Mesenchymal stem cell (in vitro differentiated cells and primary cell): ENCODE measurements around the gene MSH3.

Experiments
- DNase-seq: peaks from one replicate; pipeline ENCODE4 v3.0.0-alpha.2; 2013
- H2AFZ ChIP-seq: one replicate; pipeline ENCODE4 v1.6.1; 2013; ENCODE audit warnings: low read depth, mild to moderate bottlenecking, control low read depth, inconsistent platforms, low read length, moderate library complexity
- H2AK5ac ChIP-seq: 2 replicates; pipeline ENCODE4 v1.6.1; 2013; ENCODE audit warnings: low read length, moderate library complexity, mild to moderate bottlenecking, inconsistent platforms; ENCODE audit not compliant: severe bottlenecking
- H2BK120ac ChIP-seq: one replicate; pipeline ENCODE4 v1.6.1; 2013; ENCODE audit warnings: low read depth, mild to moderate bottlenecking, inconsistent platforms, low read length, moderate library complexity
- H2BK12ac ChIP-seq, 2 experiments: one replicate each; pipeline ENCODE4 v1.6.1; 2013; ENCODE audit warnings: inconsistent platforms in 2 of 2, low read length in 2 of 2, mild to moderate bottlenecking in 2 of 2, moderate library complexity in 2 of 2, control low read depth in 1 of 2
- H2BK15ac ChIP-seq: one replicate; pipeline ENCODE4 v1.6.1; 2013; ENCODE audit warnings: mild to moderate bottlenecking, low read depth, inconsistent platforms; ENCODE audit not compliant: poor library complexity, severe bottlenecking
- H2BK5ac ChIP-seq: 2 replicates; pipeline ENCODE4 v1.6.1; 2013; ENCODE audit warnings: low read depth, mild to moderate bottlenecking, low read length, control low read depth, inconsistent platforms; ENCODE audit not compliant: poor library complexity, severe bottlenecking
- H3K14ac ChIP-seq, 2 experiments: one replicate each; pipeline ENCODE4 v1.6.1; 2013; ENCODE audit warnings: inconsistent platforms in 2 of 2, low read length in 2 of 2, control low read depth in 1 of 2, mild to moderate bottlenecking in 1 of 2, moderate library complexity in 1 of 2
- H3K18ac ChIP-seq, 2 experiments: one replicate each; pipeline ENCODE4 v1.6.1; 2013; ENCODE audit warnings: inconsistent platforms in 2 of 2, low read length in 2 of 2, control low read depth in 1 of 2, low read depth in 1 of 2, mild to moderate bottlenecking in 1 of 2
- H3K23ac ChIP-seq, 2 experiments: one replicate each; pipeline ENCODE4 v1.6.1; 2013; ENCODE audit warnings: inconsistent platforms in 2 of 2, low read length in 2 of 2, mild to moderate bottlenecking in 2 of 2, moderate library complexity in 2 of 2, control low read depth in 1 of 2
- H3K27ac ChIP-seq: 2 replicates; pipeline ENCODE4 v1.5.1; 2013; ENCODE audit warnings: mild to moderate bottlenecking, moderate library complexity, low read length, control low read depth, inconsistent platforms; ENCODE audit not compliant: poor library complexity, severe bottlenecking
- H3K27me3 ChIP-seq, 2 experiments: 2 replicates each; pipeline versions ENCODE4 v1.6.1 to v1.7.0; 2013; ENCODE audit warnings: low read length in 2 of 2, mild to moderate bottlenecking in 2 of 2, moderate library complexity in 2 of 2, control low read depth in 1 of 2, inconsistent platforms in 1 of 2; ENCODE audit not compliant: control insufficient read depth in 1 of 2, insufficient read depth in 1 of 2
- H3K36me3 ChIP-seq, 2 experiments: 2 replicates each; pipeline versions ENCODE4 v1.6.1 to v1.7.0; 2013; ENCODE audit warnings: low read length in 2 of 2, control low read depth in 1 of 2, inconsistent platforms in 1 of 2, low read depth in 1 of 2, mild to moderate bottlenecking in 1 of 2; ENCODE audit not compliant: insufficient read depth in 2 of 2, control insufficient read depth in 1 of 2
- H3K4ac ChIP-seq, 2 experiments: one replicate each; pipeline ENCODE4 v1.6.1; 2013; ENCODE audit warnings: inconsistent platforms in 2 of 2, low read length in 2 of 2, mild to moderate bottlenecking in 2 of 2, moderate library complexity in 2 of 2, control low read depth in 1 of 2, low read depth in 1 of 2
- H3K4me1 ChIP-seq: 2 replicates; pipeline ENCODE4 v1.6.1; 2013; ENCODE audit warnings: low read depth, low read length, control low read depth; ENCODE audit not compliant: control insufficient read depth, insufficient read depth
- H3K4me2 ChIP-seq: 2 replicates; pipeline ENCODE4 v1.6.1; 2013; ENCODE audit warnings: low read length, mild to moderate bottlenecking, inconsistent platforms; ENCODE audit not compliant: poor library complexity, severe bottlenecking
- H3K4me3 ChIP-seq, 2 experiments: 2 replicates each; pipeline versions ENCODE4 v1.5.1 to v1.7.0; 2013; ENCODE audit warnings: low read length in 2 of 2, mild to moderate bottlenecking in 2 of 2, control low read depth in 1 of 2, low read depth in 1 of 2; ENCODE audit not compliant: insufficient read depth in 1 of 2
- H3K79me1 ChIP-seq: replicated peaks from 2 replicates; pipeline ENCODE4 v1.6.1; 2013; ENCODE audit warnings: mild to moderate bottlenecking, control low read depth, low read length, inconsistent platforms; ENCODE audit not compliant: poor library complexity, severe bottlenecking
- H3K9ac ChIP-seq: 2 replicates; pipeline ENCODE4 v1.7.0; 2013; ENCODE audit warnings: mild to moderate bottlenecking, low read length, moderate library complexity
- H3K9me3 ChIP-seq: 2 replicates; pipeline ENCODE4 v1.7.0; 2013; ENCODE audit warnings: mild to moderate bottlenecking, low read length; ENCODE audit not compliant: control insufficient read depth
- H4K8ac ChIP-seq: one replicate; pipeline ENCODE4 v1.6.1; 2013; ENCODE audit warnings: inconsistent platforms, mild to moderate bottlenecking, low read length, moderate library complexity
- H4K91ac ChIP-seq: one replicate; pipeline ENCODE4 v1.6.1; 2013; ENCODE audit warnings: mild to moderate bottlenecking, low read length, inconsistent platforms
- WGBS: methylation state at CpG from one replicate; pipeline ENCODE4 v1.1.7; 2013; ENCODE audit warnings: mixed read lengths; 5-methylcytosine and 5-hydroxymethylcytosine counted together

The MSH3 gene

GRCh38 chr5:80609692-80610091 lies 44.8 kb upstream of the MSH3 start:
- no peak overlapping the region for H3K4me3 ChIP-seq
- H3K27ac ChIP-seq, result no peak overlapping the region
- DNase-seq, result no peak
- H4K91ac ChIP-seq, result no peak overlapping the region
- no peaks in the 10 kb centered on the region for H3K36me3 ChIP-seq
- no peak overlapping the region for H3K9ac ChIP-seq
- no peak overlapping the region for H2BK120ac ChIP-seq
- peaks cover 5% of the 10 kb centered on the region for H3K9me3 ChIP-seq
- H2BK15ac ChIP-seq, result no peak overlapping the region
- whole genome bisulfite sequencing, result no CpG with 5 or more reads among the region's 1 CpG
- no peak overlapping the region for H3K14ac ChIP-seq
- no peaks in the 10 kb centered on the region for H3K27me3 ChIP-seq
- no peaks in the 10 kb centered on the region for H3K4me1 ChIP-seq
- no peak overlapping the region for H2AK5ac ChIP-seq
- H3K4me2 ChIP-seq, result no peak overlapping the region
- no peak overlapping the region for H3K4ac ChIP-seq
- no peaks in the 10 kb centered on the region for H3K79me1 ChIP-seq
- H2BK5ac ChIP-seq, result no peak overlapping the region
- H2AFZ ChIP-seq, result no peak overlapping the region
- H2BK12ac ChIP-seq, result no peak overlapping the region
- H3K18ac ChIP-seq, result no peak overlapping the region
- H3K23ac ChIP-seq, result no peak overlapping the region
- H4K8ac ChIP-seq, result no peak overlapping the region

- H2AFZ ChIP-seq, result no peak overlapping the region
- 94% methylated on average over 17 of the region's 17 CpGs for WGBS
These were observed 39.1 kb upstream of the MSH3 start for GRCh38 chr5:80615266-80615914.

GRCh38 chr5:80618438-80618837 lies 36.0 kb upstream of the MSH3 start:
- H4K91ac ChIP-seq, result no peak overlapping the region
- no peak overlapping the region for H3K4me3 ChIP-seq
- no peaks in the 10 kb centered on the region for H3K36me3 ChIP-seq
- no peaks in the 10 kb centered on the region for H3K79me1 ChIP-seq
- no peak overlapping the region for H3K9ac ChIP-seq
- no peak overlapping the region for H2BK12ac ChIP-seq
- H3K27me3 ChIP-seq, result no peaks in the 10 kb centered on the region
- H3K27ac ChIP-seq, result no peak overlapping the region
- no peak overlapping the region for H2AFZ ChIP-seq
- no peak overlapping the region for H2BK15ac ChIP-seq
- no peak overlapping the region for H4K8ac ChIP-seq
- no peak overlapping the region for H3K4me2 ChIP-seq
- no peak overlapping the region for H2BK5ac ChIP-seq
- H3K14ac ChIP-seq, result no peak overlapping the region
- no peak overlapping the region for H2BK120ac ChIP-seq
- no peaks in the 10 kb centered on the region for H3K9me3 ChIP-seq
- WGBS, result 100% methylated on average over 1 of the region's 4 CpGs
- no peak for DNase-seq
- no peak overlapping the region for H3K23ac ChIP-seq
- no peak overlapping the region for H2AK5ac ChIP-seq
- no peaks in the 10 kb centered on the region for H3K4me1 ChIP-seq
- H3K18ac ChIP-seq, result no peak overlapping the region
- H3K4ac ChIP-seq, result no peak overlapping the region

More at GRCh38 chr5:80615266-80615914, 39.1 kb upstream of the MSH3 start:
- Histone ChIP-seq H3K79me1 (no peaks in the 10 kb centered on the region), H3K4me3 (no peak overlapping the region), H2BK15ac (no peak overlapping the region), H4K8ac (no peak overlapping the region), H2BK12ac (no peak overlapping the region), H3K9me3 (no peaks in the 10 kb centered on the region), H3K27me3 (no peaks in the 10 kb centered on the region), H3K9ac (no peak overlapping the region), H4K91ac (no peak overlapping the region), H3K18ac (no peak overlapping the region), H3K4me2 (no peak overlapping the region), H3K27ac (no peak overlapping the region), H3K4me1 (no peaks in the 10 kb centered on the region), H3K14ac (no peak overlapping the region), H3K36me3 (no peaks in the 10 kb centered on the region), H2AK5ac (no peak overlapping the region), H3K23ac (no peak overlapping the region), H2BK5ac (no peak overlapping the region), H2BK120ac (no peak overlapping the region), H3K4ac (no peak overlapping the region)
- DNase-seq, result no peak

- WGBS, result 92% methylated on average over 1 of the region's 1 CpG
- no peak overlapping the region for H3K14ac ChIP-seq
These were observed 35.4 kb upstream of the MSH3 start for GRCh38 chr5:80619086-80619485.

More at GRCh38 chr5:80619086-80619485, 35.4 kb upstream of the MSH3 start:
- Histone ChIP-seq H3K27ac (no peak overlapping the region), H3K18ac (no peak overlapping the region), H2BK120ac (no peak overlapping the region), H3K79me1 (no peaks in the 10 kb centered on the region), H3K4me2 (no peak overlapping the region), H3K36me3 (no peaks in the 10 kb centered on the region), H3K9me3 (no peaks in the 10 kb centered on the region), H4K91ac (no peak overlapping the region), H3K4me1 (no peaks in the 10 kb centered on the region), H3K4ac (no peak overlapping the region), H2BK15ac (no peak overlapping the region), H2AFZ (no peak overlapping the region), H3K9ac (no peak overlapping the region), H2AK5ac (no peak overlapping the region), H3K27me3 (no peaks in the 10 kb centered on the region), H2BK5ac (no peak overlapping the region), H4K8ac (no peak overlapping the region), H3K4me3 (no peak overlapping the region), H2BK12ac (no peak overlapping the region), H3K23ac (no peak overlapping the region)
- no peak for DNase-seq
